ENCODE results near the gene CSMD2.

GRCh38 chr1:33578557-33579448 is 586.2 kb downstream of the CSMD2 start:
- TF ChIP-seq CTCF (conservative IDR thresholded peaks at IDR 0.05; ENCODE audit: low read depth, low read length) (no peak), ELK1 (IDR thresholded peaks at IDR 0.05; ENCODE audit: borderline replicate concordance, low read depth, low read length) (no peak), RAD21 (IDR thresholded peaks at IDR 0.05; ENCODE audit: low read length) (no peak), POLR2A (IDR thresholded peaks at IDR 0.05; ENCODE audit: low read depth, low read length) (no peak), CHD1 (IDR thresholded peaks at IDR 0.05; ENCODE audit: low read depth, low read length) (no peak), SMC3 (IDR thresholded peaks at IDR 0.05; ENCODE audit: low read depth, low read length) (no peak), FOS (IDR thresholded peaks at IDR 0.05; ENCODE audit: low read depth, low read length) (no peak)
